Suprapubic skin (tissue), 4 donors: ENCODE measurements around the gene ITPKA.

Source experiments
- CTCF ChIP-seq, 2 donors: fragments of 200-600 bp in 1 of 2; fragments of 450-650 bp in 1 of 2; sonication (generic) in 1 of 2; IDR thresholded peaks; one replicate each; pipeline ENCODE4 v1.5.1; 2016 to 2019; ENCODE audit warnings: antibody characterized with exemption in 2 of 2, mild to moderate bottlenecking in 1 of 2, moderate library complexity in 1 of 2
- EP300 ChIP-seq: sonication (generic); formaldehyde crosslinking; IDR thresholded peaks from one replicate; pipeline ENCODE4 v1.6.1; 2017; ENCODE audit warnings: antibody characterized with exemption
- POLR2A ChIP-seq, 2 donors: fragments of 450-650 bp; IDR thresholded peaks; one replicate each; pipeline ENCODE4 v1.6.1; 2017; ENCODE audit warnings: antibody characterized with exemption in 2 of 2, mild to moderate bottlenecking in 2 of 2, moderate library complexity in 2 of 2
- POLR2AphosphoS5 ChIP-seq, 3 donors: sonication (generic); formaldehyde crosslinking; IDR thresholded peaks; one replicate each; pipeline ENCODE4 v1.6.1; 2017; ENCODE audit warnings: antibody characterized with exemption in 3 of 3

- TF ChIP-seq POLR2AphosphoS5 (IDR thresholded peaks at IDR 0.05) (no peak), CTCF (IDR thresholded peaks at IDR 0.05) (no peak), POLR2A (IDR thresholded peaks at IDR 0.05) (no peak), EP300 (no peak)
Measured at GRCh38 chr15:41505776-41506175, 12.1 kb downstream of the ITPKA start.
